Upper lobe of left lung (tissue), 6 donors: ENCODE data around the gene ELL2. TPM values are rescaled to one million over a fixed set of nuclear protein-coding genes. Genes with fewer than 3 reads are reported as not detected.

ENCODE experiments used
- ATAC-seq, 2 donors: fragments of 200-7000 bp; cut with Tn5 transposase; one replicate each; pipeline ENCODE4 v1.9.1; 2022; ENCODE audit warnings: mild to moderate bottlenecking in 2 of 2, moderate library complexity in 2 of 2; ENCODE audit not compliant: low FRiP score in 2 of 2
- DNase-seq, 2 donors: peaks; one replicate each; pipeline ENCODE4 v3.0.0-alpha.2; 2019 to 2020
- H3K27ac ChIP-seq, 4 donors: fragments of 200-600 bp; sonication (generic); one replicate each; pipeline ENCODE4 v1.5.1; 2016 to 2019
- H3K27me3 ChIP-seq, 4 donors: fragments of 200-600 bp; sonication (generic); one replicate each; pipeline ENCODE4 v1.5.1; 2017 to 2019
- H3K36me3 ChIP-seq, 4 donors: fragments of 200-600 bp; sonication (generic); one replicate each; pipeline ENCODE4 v1.5.1; 2016 to 2019
- H3K4me1 ChIP-seq, 4 donors: fragments of 200-600 bp; sonication (generic); one replicate each; pipeline ENCODE4 v1.5.1; 2018 to 2019
- H3K4me3 ChIP-seq, 4 donors: fragments of 200-600 bp; sonication (generic); one replicate each; pipeline ENCODE4 v1.5.1; 2017 to 2019; ENCODE audit warnings: mild to moderate bottlenecking in 2 of 4, moderate library complexity in 1 of 4
- H3K9me3 ChIP-seq, 4 donors: fragments of 200-600 bp; sonication (generic); one replicate each; pipeline ENCODE4 v1.5.1; 2018 to 2019
- CTCF ChIP-seq, 6 experiments: fragments of 450-650 bp in 4 of 6; fragments of 200-600 bp in 2 of 6; sonication (generic) in 2 of 6; IDR thresholded peaks; one replicate each; pipeline ENCODE4 v1.5.1; 2016 to 2019; ENCODE audit warnings: antibody characterized with exemption in 6 of 6
- EP300 ChIP-seq, 4 donors: sonication (generic); formaldehyde crosslinking; IDR thresholded peaks; one replicate each; pipeline ENCODE4 v1.5.1; 2017; ENCODE audit warnings: antibody characterized with exemption in 4 of 4, control low read depth in 2 of 4
- POLR2A ChIP-seq, 4 donors: fragments of 450-650 bp; IDR thresholded peaks; one replicate each; pipeline ENCODE4 v1.5.1; 2016 to 2017; ENCODE audit warnings: antibody characterized with exemption in 4 of 4, mild to moderate bottlenecking in 2 of 4
- POLR2AphosphoS5 ChIP-seq, 2 donors: sonication (generic); formaldehyde crosslinking; IDR thresholded peaks; one replicate each; pipeline ENCODE4 v1.5.1; 2017; ENCODE audit warnings: antibody characterized with exemption in 2 of 2
- WGBS, 2 donors: methylation state at CpG; one replicate each; pipeline ENCODE4 v1.1.5; 2017 to 2018; 5-methylcytosine and 5-hydroxymethylcytosine counted together
- total RNA-seq, 6 donors: library from RNA; depleted of rRNA in 4 of 6; stranded (reverse); fragments of >200 nt in 4 of 6; gene quantifications; one replicate each; pipeline versions ENCODE4 v1.1.0 to v1.2.1, GENCODE V29; 2016 to 2021
- donor health status: DM: no; HTN: no; CAD: no; lungs with moderate emphysema.
- donor health status: DM: no; HTN: yes; CAD: no; lungs with severe emphysema.

ELL2 gene
- total RNA-seq, 6 donors from 2014 or later, result 44.4 to 203 (median 54.3) TPM

- H3K27ac ChIP-seq, result no peak overlapping the region
- DNase-seq (no peak), ATAC-seq (no peak)
- TF ChIP-seq POLR2A (IDR thresholded peaks at IDR 0.05), result no peak
- TF ChIP-seq EP300 (IDR thresholded peaks at IDR 0.05), result no peak
- no peak for TF ChIP-seq CTCF (IDR thresholded peaks at IDR 0.05)
- no peak for TF ChIP-seq POLR2AphosphoS5 (IDR thresholded peaks at IDR 0.05)
- no peaks in the 10 kb centered on the region for H3K36me3 ChIP-seq
- H3K4me1 ChIP-seq, result no peaks in the 10 kb centered on the region
- no peaks in the 10 kb centered on the region for H3K27me3 ChIP-seq
- 56 to 67% methylated on average over 1 of the region's 1 CpG for WGBS, 2 donors
- no peaks in the 10 kb centered on the region for H3K9me3 ChIP-seq
- H3K4me3 ChIP-seq, result no peak overlapping the region
These were observed 27.8 kb upstream of the ELL2 start for GRCh38 chr5:95989283-95990048.

GRCh38 chr5:95988877-95989276 lies 27.2 kb upstream of the ELL2 start:
- WGBS, 2 donors, result 66 to 71% methylated on average over 3 of the region's 3 CpGs
- DNase-seq (no peak), ATAC-seq (no peak)
- H3K27ac ChIP-seq, result no peak overlapping the region
- no peaks in the 10 kb centered on the region for H3K36me3 ChIP-seq
- H3K4me1 ChIP-seq, result peaks cover 0 to 4% (median 0%) of the 10 kb centered on the region in 4 donors
- H3K27me3 ChIP-seq, result no peaks in the 10 kb centered on the region
- no peaks in the 10 kb centered on the region for H3K9me3 ChIP-seq
- no peak overlapping the region for H3K4me3 ChIP-seq
- TF ChIP-seq POLR2AphosphoS5 (IDR thresholded peaks at IDR 0.05), result no peak
- TF ChIP-seq POLR2A (IDR thresholded peaks at IDR 0.05), result no peak
- no peak for TF ChIP-seq CTCF (IDR thresholded peaks at IDR 0.05)
- no peak for TF ChIP-seq EP300 (IDR thresholded peaks at IDR 0.05)

- ATAC-seq, result no peak
- no peak for DNase-seq
- H3K4me3 ChIP-seq, result no peak overlapping the region
- 95 to 96% methylated on average over 4 of the region's 4 CpGs for WGBS, 2 donors
- TF ChIP-seq EP300 (IDR thresholded peaks at IDR 0.05), result no peak
- no peak for TF ChIP-seq CTCF (IDR thresholded peaks at IDR 0.05)
- no peak for TF ChIP-seq POLR2A (IDR thresholded peaks at IDR 0.05)
- no peak for TF ChIP-seq POLR2AphosphoS5 (IDR thresholded peaks at IDR 0.05)
- peaks cover 0 to 4% (median 0%) of the 10 kb centered on the region in 4 donors for H3K4me1 ChIP-seq
- no peaks in the 10 kb centered on the region for H3K27me3 ChIP-seq
- H3K9me3 ChIP-seq, result no peaks in the 10 kb centered on the region
- H3K36me3 ChIP-seq, result no peaks in the 10 kb centered on the region
- H3K27ac ChIP-seq, result no peak overlapping the region
These were observed 26.4 kb upstream of the ELL2 start for GRCh38 chr5:95988094-95988493.

- Histone ChIP-seq H3K27me3 (no peaks in the 10 kb centered on the region), H3K36me3 (no peaks in the 10 kb centered on the region), H3K9me3 (no peaks in the 10 kb centered on the region), H3K4me3 (no peak overlapping the region), H3K4me1 (peaks cover 0 to 4% (median 0%) of the 10 kb centered on the region in 4 donors), H3K27ac (no peak overlapping the region)
- 88 to 91% methylated on average over 5 of the region's 5 CpGs for WGBS, 2 donors
- DNase-seq (no peak), ATAC-seq (no peak)
- TF ChIP-seq POLR2AphosphoS5 (IDR thresholded peaks at IDR 0.05), result no peak
These were observed 25.4 kb upstream of the ELL2 start for GRCh38 chr5:95986937-95987520.

- Histone ChIP-seq H3K4me3 (no peak overlapping the region), H3K4me1 (peaks cover 0 to 4% (median 0%) of the 10 kb centered on the region in 4 donors), H3K9me3 (no peaks in the 10 kb centered on the region), H3K36me3 (no peaks in the 10 kb centered on the region), H3K27ac (no peak overlapping the region), H3K27me3 (no peaks in the 10 kb centered on the region)
- ATAC-seq, result no peak
- TF ChIP-seq EP300 (IDR thresholded peaks at IDR 0.05) (no peak), CTCF (IDR thresholded peaks at IDR 0.05) (no peak), POLR2AphosphoS5 (IDR thresholded peaks at IDR 0.05) (no peak), POLR2A (IDR thresholded peaks at IDR 0.05) (no peak)
- DNase-seq, result no peak
- 72 to 74% methylated on average over 2 of the region's 2 CpGs for WGBS, 2 donors
These were observed 24.4 kb upstream of the ELL2 start for GRCh38 chr5:95986001-95986400.
